ENCODE measurements around the gene FGFR1OP2.

GRCh38 chr12:26936559-26937442 lies 1.5 kb upstream of the FGFR1OP2 start:
- TF ChIP-seq, protein P1, sequence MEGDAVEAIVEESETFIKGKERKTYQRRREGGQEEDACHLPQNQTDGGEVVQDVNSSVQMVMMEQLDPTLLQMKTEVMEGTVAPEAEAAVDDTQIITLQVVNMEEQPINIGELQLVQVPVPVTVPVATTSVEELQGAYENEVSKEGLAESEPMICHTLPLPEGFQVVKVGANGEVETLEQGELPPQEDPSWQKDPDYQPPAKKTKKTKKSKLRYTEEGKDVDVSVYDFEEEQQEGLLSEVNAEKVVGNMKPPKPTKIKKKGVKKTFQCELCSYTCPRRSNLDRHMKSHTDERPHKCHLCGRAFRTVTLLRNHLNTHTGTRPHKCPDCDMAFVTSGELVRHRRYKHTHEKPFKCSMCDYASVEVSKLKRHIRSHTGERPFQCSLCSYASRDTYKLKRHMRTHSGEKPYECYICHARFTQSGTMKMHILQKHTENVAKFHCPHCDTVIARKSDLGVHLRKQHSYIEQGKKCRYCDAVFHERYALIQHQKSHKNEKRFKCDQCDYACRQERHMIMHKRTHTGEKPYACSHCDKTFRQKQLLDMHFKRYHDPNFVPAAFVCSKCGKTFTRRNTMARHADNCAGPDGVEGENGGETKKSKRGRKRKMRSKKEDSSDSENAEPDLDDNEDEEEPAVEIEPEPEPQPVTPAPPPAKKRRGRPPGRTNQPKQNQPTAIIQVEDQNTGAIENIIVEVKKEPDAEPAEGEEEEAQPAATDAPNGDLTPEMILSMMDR (IDR thresholded peaks at IDR 0.05 in 8 of 11, conservative IDR thresholded peaks at IDR 0.05 in 3 of 11) = no peak
- TF ChIP-seq POLR2A (IDR thresholded peaks at IDR 0.05) = no peak
- no peak for TF ChIP-seq POLR2AphosphoS5 (IDR thresholded peaks at IDR 0.05)

Data from spleen (tissue), 7 donors.